Upper lobe of left lung (tissue), 6 donors: ENCODE results near the gene TBX1. TPM values are rescaled to one million over a fixed set of nuclear protein-coding genes. Genes with fewer than 3 reads are reported as not detected.

Experiments
- ATAC-seq, 2 donors: fragments of 200-7000 bp; cut with Tn5 transposase; one replicate each; pipeline ENCODE4 v1.9.1; 2022; ENCODE audit warnings: mild to moderate bottlenecking in 2 of 2, moderate library complexity in 2 of 2; ENCODE audit not compliant: low FRiP score in 2 of 2
- DNase-seq, 2 donors: peaks; one replicate each; pipeline ENCODE4 v3.0.0-alpha.2; 2019 to 2020
- H3K27ac ChIP-seq, 4 donors: fragments of 200-600 bp; sonication (generic); one replicate each; pipeline ENCODE4 v1.5.1; 2016 to 2019
- H3K27me3 ChIP-seq, 4 donors: fragments of 200-600 bp; sonication (generic); one replicate each; pipeline ENCODE4 v1.5.1; 2017 to 2019
- H3K36me3 ChIP-seq, 4 donors: fragments of 200-600 bp; sonication (generic); one replicate each; pipeline ENCODE4 v1.5.1; 2016 to 2019
- H3K4me1 ChIP-seq, 4 donors: fragments of 200-600 bp; sonication (generic); one replicate each; pipeline ENCODE4 v1.5.1; 2018 to 2019
- H3K4me3 ChIP-seq, 4 donors: fragments of 200-600 bp; sonication (generic); one replicate each; pipeline ENCODE4 v1.5.1; 2017 to 2019; ENCODE audit warnings: mild to moderate bottlenecking in 2 of 4, moderate library complexity in 1 of 4
- H3K9me3 ChIP-seq, 4 donors: fragments of 200-600 bp; sonication (generic); one replicate each; pipeline ENCODE4 v1.5.1; 2018 to 2019
- CTCF ChIP-seq, 6 experiments: fragments of 450-650 bp in 4 of 6; fragments of 200-600 bp in 2 of 6; sonication (generic) in 2 of 6; IDR thresholded peaks; one replicate each; pipeline ENCODE4 v1.5.1; 2016 to 2019; ENCODE audit warnings: antibody characterized with exemption in 6 of 6
- EP300 ChIP-seq, 4 donors: sonication (generic); formaldehyde crosslinking; IDR thresholded peaks; one replicate each; pipeline ENCODE4 v1.5.1; 2017; ENCODE audit warnings: antibody characterized with exemption in 4 of 4, control low read depth in 2 of 4
- POLR2A ChIP-seq, 4 donors: fragments of 450-650 bp; IDR thresholded peaks; one replicate each; pipeline ENCODE4 v1.5.1; 2016 to 2017; ENCODE audit warnings: antibody characterized with exemption in 4 of 4, mild to moderate bottlenecking in 2 of 4
- POLR2AphosphoS5 ChIP-seq, 2 donors: sonication (generic); formaldehyde crosslinking; IDR thresholded peaks; one replicate each; pipeline ENCODE4 v1.5.1; 2017; ENCODE audit warnings: antibody characterized with exemption in 2 of 2
- WGBS, 2 donors: methylation state at CpG; one replicate each; pipeline ENCODE4 v1.1.5; 2017 to 2018; 5-methylcytosine and 5-hydroxymethylcytosine counted together
- total RNA-seq, 6 donors: library from RNA; depleted of rRNA in 4 of 6; stranded (reverse); fragments of >200 nt in 4 of 6; gene quantifications; one replicate each; pipeline versions ENCODE4 v1.1.0 to v1.2.1, GENCODE V29; 2016 to 2021
- donor health status: DM: no; HTN: no; CAD: no; lungs with moderate emphysema.
- donor health status: DM: no; HTN: yes; CAD: no; lungs with severe emphysema.

Gene TBX1
- total RNA-seq, 6 donors from 2014 or later: 1.0 to 12.2 (median 5.4) TPM

- Histone ChIP-seq H3K27ac (no peak overlapping the region), H3K4me1 (peaks cover 20 to 30% (median 26%) of the 10 kb centered on the region in 4 donors), H3K27me3 (peaks cover 0 to 23% (median 12%) of the 10 kb centered on the region in 4 donors), H3K4me3 (no peak overlapping the region), H3K36me3 (peaks cover 0 to under 1% (median under 1%) of the 10 kb centered on the region in 4 donors), H3K9me3 (no peaks in the 10 kb centered on the region)
- no peak for ATAC-seq
- 62 to 69% methylated on average over 56 to 61 of the region's 61 CpGs for WGBS, 2 donors
- TF ChIP-seq POLR2A (IDR thresholded peaks at IDR 0.05) (no peak), EP300 (IDR thresholded peaks at IDR 0.05) (no peak), POLR2AphosphoS5 (IDR thresholded peaks at IDR 0.05) (no peak), CTCF (IDR thresholded peaks at IDR 0.05) (no peak)
- peak in 1 of 2 donors; percentile 72 for DNase-seq
These were observed 33.0 kb upstream of the TBX1 start for GRCh38 chr22:19727310-19728150.

GRCh38 chr22:19728271-19728670 lies 32.3 kb upstream of the TBX1 start:
- Histone ChIP-seq H3K4me3 (no peak overlapping the region), H3K9me3 (no peaks in the 10 kb centered on the region), H3K27ac (no peak overlapping the region), H3K27me3 (peaks cover 0 to 18% (median 7%) of the 10 kb centered on the region in 4 donors), H3K4me1 (peaks cover 14 to 22% (median 18%) of the 10 kb centered on the region in 4 donors), H3K36me3 (no peaks in the 10 kb centered on the region)
- peak in 1 of 2 donors; percentile 49 for DNase-seq
- no peak for ATAC-seq
- TF ChIP-seq CTCF (IDR thresholded peaks at IDR 0.05) (no peak), POLR2AphosphoS5 (IDR thresholded peaks at IDR 0.05) (no peak), EP300 (IDR thresholded peaks at IDR 0.05) (no peak), POLR2A (IDR thresholded peaks at IDR 0.05) (no peak)
- WGBS, 2 donors: 73 to 83% methylated on average over 1 to 6 of the region's 6 CpGs

- peaks cover 8 to 17% (median 13%) of the 10 kb centered on the region in 4 donors for H3K4me1 ChIP-seq
- peak in 1 of 2 donors; percentile 58 for DNase-seq
- peaks cover 0 to 12% (median 5%) of the 10 kb centered on the region in 4 donors for H3K27me3 ChIP-seq
- no peak overlapping the region for H3K27ac ChIP-seq
- no peaks in the 10 kb centered on the region for H3K9me3 ChIP-seq
- TF ChIP-seq POLR2A (IDR thresholded peaks at IDR 0.05): no peak
- ATAC-seq: no peak
- WGBS, 2 donors: 20 to 78% methylated on average over 1 to 8 of the region's 10 CpGs
- no peak overlapping the region for H3K4me3 ChIP-seq
- H3K36me3 ChIP-seq: no peaks in the 10 kb centered on the region
These were observed 31.7 kb upstream of the TBX1 start for GRCh38 chr22:19728836-19729235.

- H3K4me3 ChIP-seq: no peak overlapping the region
- H3K4me1 ChIP-seq: peaks cover 8 to 10% (median 9%) of the 10 kb centered on the region in 4 donors
- no peaks in the 10 kb centered on the region for H3K36me3 ChIP-seq
- DNase-seq: peak in 1 of 2 donors; percentile 45
- H3K9me3 ChIP-seq: no peaks in the 10 kb centered on the region
- peaks cover 0 to 5% (median 1%) of the 10 kb centered on the region in 4 donors for H3K27me3 ChIP-seq
- no peak overlapping the region for H3K27ac ChIP-seq
- 77 to 98% methylated on average over 5 to 9 of the region's 9 CpGs for WGBS, 2 donors
- TF ChIP-seq CTCF (IDR thresholded peaks at IDR 0.05) (no peak), EP300 (IDR thresholded peaks at IDR 0.05) (no peak), POLR2A (IDR thresholded peaks at IDR 0.05) (no peak), POLR2AphosphoS5 (IDR thresholded peaks at IDR 0.05) (no peak)
- ATAC-seq: no peak
These were observed 31.1 kb upstream of the TBX1 start for GRCh38 chr22:19729507-19729906.

GRCh38 chr22:19730198-19730597 lies 30.4 kb upstream of the TBX1 start:
- DNase-seq (peak in 1 of 2 donors; percentile 59), ATAC-seq (peak; percentile 1 to 8)
- no peak for TF ChIP-seq POLR2AphosphoS5 (IDR thresholded peaks at IDR 0.05)
- no peak for TF ChIP-seq EP300 (IDR thresholded peaks at IDR 0.05)
- no peak for TF ChIP-seq CTCF (IDR thresholded peaks at IDR 0.05)
- no peak for TF ChIP-seq POLR2A (IDR thresholded peaks at IDR 0.05)
- Histone ChIP-seq H3K27me3 (no peaks in the 10 kb centered on the region), H3K27ac (no peak overlapping the region), H3K9me3 (no peaks in the 10 kb centered on the region), H3K36me3 (no peaks in the 10 kb centered on the region), H3K4me1 (peaks cover 8 to 10% (median 8%) of the 10 kb centered on the region in 4 donors), H3K4me3 (no peak overlapping the region)
- WGBS, 2 donors: 90 to 93% methylated on average over 6 to 8 of the region's 8 CpGs
